Measurements from ENCODE around the gene PLB1. TPM values are rescaled to one million over a fixed set of nuclear protein-coding genes. Genes with fewer than 3 reads are reported as not detected.

Gene PLB1
- total RNA-seq, 2 experiments from 2014 or later, result 0.25 to 0.50 TPM

- H3K27ac Mint-ChIP-seq, result no peak overlapping the region
- ChIA-PET POLR2A (no interaction called here), CTCF (no interaction called here)
- TF ChIP-seq CTCF (IDR thresholded peaks at IDR 0.05), result no peak
- ATAC-seq (no peak), DNase-seq (no peak)
- peaks cover 18% of the 10 kb centered on the region for H3K4me1 Mint-ChIP-seq (ENCODE audit: low read depth)
- no peak overlapping the region for H3K4me3 Mint-ChIP-seq
- intact Hi-C loops (cut with micrococcal nuclease), result no loop called here
- H3K27me3 Mint-ChIP-seq, result peaks cover 7% of the 10 kb centered on the region
- peaks cover 1% of the 10 kb centered on the region for H3K36me3 Mint-ChIP-seq (ENCODE audit: low read depth)
- H3K9me3 Mint-ChIP-seq, result peaks cover 15% of the 10 kb centered on the region
Observed at GRCh38 chr2:28509361-28509760, 13.5 kb downstream of the PLB1 start.

GRCh38 chr2:28510184-28510583, 14.3 kb downstream of the PLB1 start:
- ChIA-PET POLR2A (no interaction called here), CTCF (interaction anchor here (0.6 kb wide), 1 partner anchor 1655 kb away, joined by 3 read pairs; no protein-coding TSS in a partner anchor)
- intact Hi-C loops (cut with micrococcal nuclease), result no loop called here
- Mint-ChIP-seq H3K9me3 (peaks cover 15% of the 10 kb centered on the region), H3K4me1 (ENCODE audit: low read depth) (peaks cover 18% of the 10 kb centered on the region), H3K27ac (no peak overlapping the region), H3K4me3 (no peak overlapping the region), H3K36me3 (ENCODE audit: low read depth) (peaks cover 1% of the 10 kb centered on the region), H3K27me3 (peaks cover 8% of the 10 kb centered on the region)
- no peak for TF ChIP-seq CTCF (IDR thresholded peaks at IDR 0.05)
- DNase-seq (no peak), ATAC-seq (no peak)

DNA sequence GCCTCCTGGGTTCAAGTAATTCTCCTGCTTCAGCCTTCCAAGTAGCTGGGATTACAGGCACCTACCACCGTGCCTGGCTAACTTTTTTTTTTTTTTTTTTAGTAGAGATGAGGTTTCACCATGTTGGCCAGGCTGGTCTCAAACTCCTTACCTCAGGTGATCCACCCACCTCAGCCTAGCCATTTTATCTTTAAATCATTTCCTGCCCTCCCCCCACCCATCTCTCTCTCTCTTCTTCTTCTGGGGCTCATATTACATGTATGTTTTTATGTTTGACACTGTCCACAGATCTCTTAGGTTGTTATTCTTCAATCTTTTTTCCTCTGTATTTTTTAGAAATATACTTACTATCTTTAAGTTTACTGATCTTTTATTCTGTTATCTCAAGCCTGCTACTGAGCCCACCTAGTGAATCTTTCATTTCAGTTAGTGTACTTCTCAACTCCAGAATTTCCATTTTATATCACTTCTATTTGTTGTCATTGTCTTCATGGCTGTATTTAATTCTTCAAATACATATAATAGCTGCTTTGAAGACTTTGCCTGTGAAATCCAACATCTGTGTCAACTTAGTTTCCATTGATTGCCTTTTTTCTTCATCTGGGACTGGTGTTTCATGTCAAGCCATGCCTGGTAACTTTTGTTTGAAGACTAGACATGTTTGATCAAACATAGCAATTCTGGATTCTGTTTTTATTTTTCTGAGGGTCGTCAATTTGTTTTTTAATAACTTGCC, 16.2 kb downstream of the PLB1 start:
- CTCF ChIA-PET, result no interaction called here
- peaks cover 10% of the 10 kb centered on the region for H3K4me1 Mint-ChIP-seq (ENCODE audit: low read depth)
- TF ChIP-seq CTCF (IDR thresholded peaks at IDR 0.05), result no peak
- intact Hi-C loops (cut with micrococcal nuclease), result no loop called here
- ATAC-seq (no peak), DNase-seq (no peak)
- POLR2A ChIA-PET, result no interaction called here
- H3K4me3 Mint-ChIP-seq, result no peak overlapping the region
- no peak overlapping the region for H3K27ac Mint-ChIP-seq
- peaks cover 1% of the 10 kb centered on the region for H3K36me3 Mint-ChIP-seq (ENCODE audit: low read depth)
- peaks cover 6% of the 10 kb centered on the region for H3K27me3 Mint-ChIP-seq
- peaks cover 15% of the 10 kb centered on the region for H3K9me3 Mint-ChIP-seq

GRCh38 chr2:28512607-28512965, 16.7 kb downstream of the PLB1 start:
- Mint-ChIP-seq H3K4me1 (ENCODE audit: low read depth) (peaks cover 10% of the 10 kb centered on the region), H3K4me3 (no peak overlapping the region), H3K9me3 (peaks cover 15% of the 10 kb centered on the region), H3K27me3 (peaks cover 6% of the 10 kb centered on the region), H3K36me3 (ENCODE audit: low read depth) (peaks cover 1% of the 10 kb centered on the region), H3K27ac (no peak overlapping the region)
- ATAC-seq (no peak), DNase-seq (no peak)
- intact Hi-C loops (cut with micrococcal nuclease), result no loop called here
- CTCF ChIA-PET, result no interaction called here
- POLR2A ChIA-PET, result no interaction called here
- TF ChIP-seq CTCF (IDR thresholded peaks at IDR 0.05), result no peak

DNA sequence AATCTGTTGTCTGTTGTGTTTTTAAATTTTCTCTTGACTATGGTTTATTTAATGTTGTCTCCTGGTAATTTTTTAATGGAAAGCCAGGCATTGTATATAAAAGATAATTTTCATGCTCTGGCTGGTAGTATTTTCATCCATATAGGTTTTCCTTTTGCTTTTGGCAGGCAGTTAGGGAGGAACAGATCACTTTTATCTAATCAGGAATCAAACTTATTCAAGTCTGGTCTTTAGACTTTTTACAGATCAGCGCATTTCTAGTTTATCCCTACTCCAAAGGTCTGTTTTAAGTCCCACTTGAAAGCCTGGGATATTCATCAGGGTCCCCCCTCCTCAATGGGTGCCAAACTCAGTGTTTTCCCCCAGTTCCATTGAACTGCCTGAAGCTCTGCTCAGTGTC, 17.2 kb downstream of the PLB1 start:
- POLR2A ChIA-PET, result no interaction called here
- peaks cover 10% of the 10 kb centered on the region for H3K4me1 Mint-ChIP-seq (ENCODE audit: low read depth)
- H3K4me3 Mint-ChIP-seq, result no peak overlapping the region
- DNase-seq (no peak), ATAC-seq (no peak)
- H3K9me3 Mint-ChIP-seq, result peaks cover 15% of the 10 kb centered on the region
- H3K27ac Mint-ChIP-seq, result no peak overlapping the region
- intact Hi-C loops (cut with micrococcal nuclease), result no loop called here
- CTCF ChIA-PET, result no interaction called here
- no peak for TF ChIP-seq CTCF (IDR thresholded peaks at IDR 0.05)
- peaks cover 6% of the 10 kb centered on the region for H3K27me3 Mint-ChIP-seq
- H3K36me3 Mint-ChIP-seq (ENCODE audit: low read depth), result peaks cover 1% of the 10 kb centered on the region
